GM21619 (cell line): Measurements from ENCODE around the gene TEX52.

Experiments used
- ATAC-seq: cut with Tn5 transposase; IDR thresholded peaks from one replicate; pipeline ENCODE4 v1.9.1; 2021; ENCODE audit not compliant: unreplicated experiment

TEX52 gene

DNA sequence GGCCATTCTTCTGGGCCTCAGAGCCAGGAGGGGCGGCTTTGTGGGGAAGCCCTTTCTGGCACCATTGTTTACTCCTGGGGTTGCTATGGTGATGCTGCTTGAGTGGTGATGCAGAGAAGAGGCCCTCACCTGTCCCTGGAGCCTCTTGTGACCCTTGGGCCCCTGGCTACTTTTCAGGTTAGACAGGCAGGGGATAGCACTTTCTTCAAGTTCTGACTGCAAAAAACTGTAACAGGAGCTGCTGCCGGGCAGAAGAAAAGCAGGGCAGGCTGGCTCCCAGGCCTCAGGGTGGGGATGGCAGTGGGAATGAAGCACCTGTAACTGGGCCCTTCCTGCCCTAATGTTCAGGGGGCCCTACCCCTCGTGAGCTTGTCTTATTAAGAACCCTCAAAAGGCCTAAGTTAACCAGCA, at the start of gene TEX52:
Gene TEX52 (minus strand): TSS at position 19 of the 411 bp plus-strand sequence. CDS start 13 bp downstream, at position 6.
- ATAC-seq = no peak

DNA sequence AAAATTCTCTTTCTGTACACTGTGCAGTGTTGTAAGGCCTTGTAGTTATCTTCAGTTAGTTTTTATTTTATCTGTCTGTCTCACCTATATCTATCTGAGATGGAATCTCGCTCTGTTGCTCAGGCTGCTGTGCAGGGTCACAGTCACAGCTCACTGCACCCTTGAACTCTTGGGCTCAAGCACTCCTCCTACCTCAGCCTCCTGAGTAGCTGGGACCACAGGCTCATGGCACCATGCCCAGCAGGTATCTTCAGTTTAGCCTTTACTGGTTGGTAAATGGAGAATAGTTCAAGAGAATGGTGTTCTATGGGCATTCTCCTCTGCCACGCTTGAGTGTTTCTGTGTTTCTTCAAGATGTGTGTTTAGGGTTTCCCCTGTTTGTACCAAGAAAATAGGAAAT, 47.4 kb upstream of the TEX52 start:
- ATAC-seq = no peak

DNA sequence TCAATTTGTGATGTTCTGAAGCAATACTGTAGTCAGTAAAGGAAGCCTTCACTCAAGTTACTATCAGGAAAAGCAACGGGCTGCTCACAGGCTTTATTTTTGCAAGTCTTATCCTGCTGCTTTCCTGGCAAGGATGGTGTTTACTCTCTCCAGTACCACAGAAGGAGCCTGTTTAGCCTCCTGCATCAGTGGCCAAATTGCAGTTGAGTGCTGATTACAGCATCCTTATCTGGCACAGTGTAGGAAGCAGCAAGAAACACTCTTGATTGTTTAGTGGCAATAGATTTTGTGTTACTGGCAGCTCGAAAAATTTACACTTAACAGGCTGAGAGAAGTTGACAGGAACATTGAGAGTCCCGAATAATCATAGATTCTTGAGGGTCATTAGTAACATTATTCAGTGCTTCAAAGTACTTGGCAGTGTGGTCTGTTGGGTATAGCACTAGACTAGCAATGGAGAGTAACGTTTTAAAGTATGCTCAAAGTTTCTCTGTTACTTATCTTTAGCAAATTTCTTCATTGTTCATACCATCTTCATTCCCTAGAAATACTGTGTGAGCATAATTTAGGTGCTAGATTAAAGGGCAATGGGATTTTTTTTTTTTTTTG, 45.5 kb upstream of the TEX52 start:
- ATAC-seq = no peak

DNA sequence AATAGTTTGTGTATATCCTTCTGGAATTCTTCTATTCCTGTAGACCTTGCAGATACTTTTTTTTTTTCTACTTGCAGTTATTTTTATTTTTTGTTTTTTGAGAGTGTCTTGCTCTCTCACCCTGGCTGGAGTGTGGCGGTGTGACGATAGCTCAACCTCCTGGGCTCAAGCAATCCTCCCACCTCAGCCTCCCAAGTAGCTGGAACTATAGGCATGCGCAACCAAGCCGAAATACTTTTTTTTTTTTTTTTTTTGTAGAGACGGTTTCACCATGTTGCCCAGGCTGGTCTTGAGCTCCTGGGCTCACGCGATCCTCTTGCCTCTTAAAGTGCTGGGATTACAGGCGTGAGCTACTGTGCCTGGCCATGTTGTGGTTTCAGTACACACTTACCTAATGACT, 43.8 kb upstream of the TEX52 start:
- no peak for ATAC-seq

DNA sequence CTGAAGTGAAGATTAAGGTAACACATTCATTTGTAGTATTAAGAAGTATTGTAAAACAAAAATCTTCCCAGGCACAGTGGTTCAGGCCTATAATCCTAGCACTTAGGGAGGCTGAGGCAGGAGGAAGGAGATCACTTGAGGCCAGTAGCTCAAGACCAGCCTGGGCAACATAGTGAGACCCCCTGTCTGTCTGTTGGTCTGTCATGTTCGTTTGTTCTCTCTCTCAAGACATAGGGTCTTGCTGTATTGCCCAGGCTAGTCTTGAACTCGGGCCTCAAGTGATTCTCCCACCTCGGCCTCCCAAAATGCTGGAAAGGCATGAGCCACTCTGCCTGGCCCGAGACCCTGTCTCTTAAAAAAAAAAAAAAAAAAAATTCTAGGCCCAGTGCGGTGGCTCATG, 40.6 kb upstream of the TEX52 start:
- ATAC-seq = no peak

DNA sequence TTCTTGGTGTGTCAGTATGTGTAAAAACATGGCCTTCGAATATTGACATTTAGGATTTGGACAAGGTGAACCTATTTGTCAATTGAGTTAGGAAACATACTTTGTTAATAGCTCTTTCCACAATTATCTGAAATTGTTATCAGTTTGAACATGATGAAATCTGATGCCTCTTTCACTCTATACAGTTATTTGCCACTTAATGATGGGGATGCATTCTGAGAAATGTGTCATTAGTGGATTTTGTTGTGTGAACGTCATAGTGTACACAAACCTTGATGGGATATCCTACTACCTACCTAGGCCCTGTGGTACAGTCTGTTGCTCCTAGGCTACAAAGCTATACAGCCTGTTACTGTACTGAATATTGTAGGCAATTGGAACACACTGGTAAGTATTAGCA, 38.7 kb upstream of the TEX52 start:
- no peak for ATAC-seq

DNA sequence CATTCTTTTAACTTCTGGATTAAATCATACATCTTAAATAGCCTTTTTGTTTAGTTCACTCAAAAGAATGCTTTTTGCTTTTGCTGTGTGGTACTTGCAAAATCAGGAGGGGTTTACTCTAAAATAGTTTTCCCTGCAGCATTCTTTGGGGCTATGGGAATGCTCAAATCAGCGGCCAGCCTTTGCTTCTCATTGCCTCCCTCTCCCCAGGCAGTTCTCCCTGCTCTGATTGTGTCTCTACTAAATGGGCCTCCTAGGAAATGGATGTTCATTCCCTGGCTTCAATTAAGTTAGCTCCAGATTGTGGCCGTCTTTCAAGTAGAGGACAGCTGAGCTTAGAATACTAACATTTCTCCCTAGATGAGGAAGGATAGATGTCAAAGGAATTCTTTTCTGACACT, 38.2 kb upstream of the TEX52 start:
- ATAC-seq = no peak

DNA sequence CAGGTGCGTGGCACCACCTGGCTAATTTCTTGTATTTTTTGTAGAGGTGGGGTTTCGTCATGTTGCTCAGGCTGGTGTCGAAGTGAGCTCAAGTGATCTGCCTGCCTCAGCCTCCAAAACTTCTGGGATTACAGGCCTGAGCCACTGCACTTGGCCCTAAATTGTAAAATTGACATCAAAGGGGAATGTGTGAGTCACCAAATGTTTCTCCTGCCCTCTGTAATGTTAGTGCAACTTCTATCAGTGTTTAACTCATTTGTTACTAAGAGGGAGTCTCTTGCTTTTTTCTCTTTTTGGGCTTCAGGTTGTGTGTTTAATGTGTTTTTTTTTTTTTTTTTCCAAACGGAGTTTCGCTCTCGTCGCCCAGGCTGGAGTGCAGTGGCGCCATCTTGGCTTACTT, 36.2 kb upstream of the TEX52 start:
- no peak for ATAC-seq

DNA sequence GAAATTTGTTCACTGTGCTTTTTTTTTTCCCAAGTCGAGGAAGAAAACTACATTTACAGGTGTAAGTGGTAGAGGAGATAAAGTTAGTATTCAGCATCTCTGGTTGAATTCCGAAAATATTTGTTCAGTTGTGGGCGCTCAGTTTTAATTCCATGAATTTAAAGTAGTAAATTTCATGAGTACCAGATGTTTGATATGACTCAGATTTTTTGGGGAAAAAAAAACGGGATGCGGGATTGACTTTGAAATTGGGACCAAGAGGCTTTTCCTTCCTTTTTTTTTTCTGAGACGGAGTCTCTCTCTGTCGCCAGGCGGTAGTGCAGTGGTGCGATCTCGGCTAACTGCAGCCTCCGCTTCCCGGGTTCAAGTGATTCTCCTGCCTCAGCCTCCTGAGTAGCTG, 35.4 kb upstream of the TEX52 start:
- ATAC-seq = no peak

DNA sequence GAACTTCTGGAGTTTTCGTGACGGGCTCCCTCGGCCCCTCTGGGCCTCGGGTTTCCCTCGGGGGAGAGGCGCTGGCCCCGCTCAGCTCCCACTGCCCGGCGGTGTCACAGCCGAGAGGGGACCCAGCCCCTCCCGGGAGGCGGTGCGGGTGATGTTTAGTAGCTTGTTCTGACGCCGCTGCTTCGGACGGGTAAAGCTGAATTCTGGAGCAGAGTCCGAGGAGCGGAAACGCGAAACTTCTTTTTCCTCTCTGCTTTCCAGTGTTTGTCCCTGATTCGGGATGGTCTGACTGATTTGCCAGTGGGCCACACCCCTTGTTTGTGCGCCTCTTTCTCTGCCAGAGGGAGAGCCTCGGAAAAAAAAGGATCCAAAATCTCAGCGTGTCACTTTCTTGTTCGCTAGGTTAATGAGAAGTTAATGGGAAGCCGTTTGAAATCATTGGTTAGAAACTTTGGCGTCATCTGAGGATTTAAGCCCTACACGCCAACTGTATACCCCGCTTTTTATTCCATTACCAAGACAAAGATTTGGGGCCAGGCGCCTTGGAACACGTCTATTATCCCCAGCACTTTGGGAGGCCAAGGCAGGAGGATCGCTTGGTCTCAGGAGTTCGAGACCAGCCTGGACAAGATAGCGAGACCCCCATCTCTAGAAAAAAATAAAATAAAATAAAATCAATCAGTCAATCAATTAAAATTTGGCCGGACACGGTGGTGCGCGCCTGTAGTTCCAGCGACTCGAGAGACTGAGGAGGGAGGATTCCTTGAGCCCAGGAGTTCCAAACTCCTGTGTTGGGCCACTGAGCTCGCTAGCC, 34.6 kb upstream of the TEX52 start:
- peak; percentile 2 for ATAC-seq

DNA sequence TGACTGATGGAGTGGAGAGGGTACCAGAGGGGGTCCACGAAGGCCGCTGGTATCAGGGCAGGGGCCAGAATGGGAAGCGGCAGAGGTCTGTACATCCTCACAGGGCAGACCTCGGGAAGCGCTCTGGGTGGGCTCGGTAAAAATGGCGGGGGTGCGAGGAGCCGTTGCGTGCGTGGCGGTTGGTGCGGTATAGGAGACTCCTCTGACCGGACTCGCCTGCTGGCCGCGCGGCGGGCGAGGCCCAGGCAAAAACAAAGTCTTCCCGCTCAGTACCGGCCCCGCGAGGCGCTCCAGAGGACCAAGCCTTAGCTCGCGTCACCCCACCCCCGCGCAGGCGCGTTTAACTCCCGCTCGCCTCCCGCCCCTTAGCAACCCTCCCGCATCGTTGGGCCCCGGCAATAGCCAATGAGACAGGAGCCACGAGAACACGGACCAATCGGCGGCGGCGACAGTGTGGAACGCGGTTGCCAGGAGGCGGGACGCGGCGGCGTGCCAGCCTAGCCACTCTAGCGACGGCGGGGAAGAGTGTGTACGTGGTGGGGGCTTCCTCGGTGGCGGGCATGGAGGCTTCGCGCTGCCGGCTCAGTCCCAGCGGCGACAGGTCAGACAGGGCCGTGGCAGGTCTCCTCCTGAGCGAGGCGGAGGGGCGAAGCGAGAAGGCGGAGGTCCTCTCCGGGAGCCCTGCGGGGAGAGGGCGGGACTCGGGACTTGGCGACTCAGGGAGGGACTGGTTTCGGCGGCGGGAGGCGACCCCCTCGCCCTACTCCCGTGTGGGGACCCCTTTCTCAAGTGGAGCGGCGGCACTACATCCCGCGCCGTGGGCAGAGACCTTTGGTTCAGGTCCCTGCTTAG, 33.8 kb upstream of the TEX52 start, which contains the start of gene TULP3:
Gene TULP3 (plus strand): TSS at position 504 of the 852 bp plus-strand sequence. CDS start 57 bp downstream, at position 561.
- ATAC-seq = peak; percentile 98

DNA sequence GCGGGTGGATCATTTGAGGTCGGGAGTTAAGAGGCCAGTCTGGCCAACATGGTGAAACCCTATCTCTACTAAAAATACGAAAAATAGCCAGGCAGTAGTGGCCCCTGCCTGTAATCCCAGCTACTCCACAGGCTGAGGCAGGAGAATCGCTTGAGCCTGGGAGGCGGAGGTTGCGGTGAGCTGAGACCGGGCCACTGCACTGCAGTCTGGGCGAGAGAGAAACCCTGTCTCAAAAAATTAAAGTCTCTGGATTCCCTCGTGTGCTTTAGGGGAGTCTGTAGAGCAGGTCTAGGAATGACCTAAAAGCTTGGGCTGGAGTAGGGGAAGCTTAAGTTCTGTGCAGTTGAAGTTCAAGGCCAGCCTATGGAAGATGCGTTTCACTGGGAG, 33.2 kb upstream of the TEX52 start:
- ATAC-seq = no peak

DNA sequence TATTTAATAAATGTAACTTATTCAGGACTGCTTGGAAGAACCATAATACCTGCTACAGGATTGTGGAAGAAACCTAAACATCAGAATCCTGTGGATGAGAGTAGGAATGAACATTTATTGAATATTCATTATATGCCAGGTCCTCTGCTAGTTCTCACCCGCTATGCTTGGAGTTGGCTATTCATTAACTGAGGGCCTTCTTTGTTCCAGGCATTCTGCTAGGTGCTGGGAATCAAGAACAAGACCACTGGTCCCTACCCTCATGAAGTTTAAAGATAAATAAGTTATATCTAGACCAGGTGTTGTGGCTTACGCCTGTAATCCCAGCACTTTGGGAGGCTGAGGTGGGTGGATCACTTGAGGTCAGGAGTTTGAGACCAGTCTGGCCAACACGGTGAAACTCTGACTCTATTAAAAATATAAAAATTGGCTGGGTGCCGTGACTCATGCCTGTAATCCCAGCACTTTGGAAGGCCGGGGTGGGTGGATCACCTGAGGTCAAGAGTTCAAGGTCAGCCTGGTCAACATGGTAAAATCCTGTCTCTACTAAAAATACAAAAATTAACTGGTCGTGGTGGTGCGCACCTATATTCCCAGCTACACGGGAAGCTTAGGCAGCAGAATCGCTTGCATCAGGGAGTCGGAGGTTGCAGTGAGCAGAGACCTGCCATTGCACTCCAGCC, 30.1 kb upstream of the TEX52 start:
- ATAC-seq = no peak

DNA sequence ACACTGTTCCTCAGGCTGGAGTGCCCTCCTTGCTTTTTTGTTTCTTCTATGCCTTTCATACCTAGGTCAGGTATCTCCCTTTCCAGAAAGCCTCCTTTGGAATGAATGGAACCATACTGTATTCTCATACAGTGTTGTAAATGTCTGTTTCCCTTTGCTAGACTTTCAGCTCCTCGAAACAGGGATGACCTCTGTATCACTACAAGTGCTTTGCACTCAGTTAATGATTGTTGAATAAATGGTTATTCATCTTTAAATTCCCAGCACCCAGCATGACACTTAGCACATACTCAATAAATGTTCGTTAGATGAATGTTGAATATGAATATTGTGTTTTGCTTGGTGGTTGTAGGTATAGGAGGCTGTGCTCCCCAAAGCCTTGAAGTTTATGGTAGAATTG, 28.0 kb upstream of the TEX52 start:
- ATAC-seq = no peak

DNA sequence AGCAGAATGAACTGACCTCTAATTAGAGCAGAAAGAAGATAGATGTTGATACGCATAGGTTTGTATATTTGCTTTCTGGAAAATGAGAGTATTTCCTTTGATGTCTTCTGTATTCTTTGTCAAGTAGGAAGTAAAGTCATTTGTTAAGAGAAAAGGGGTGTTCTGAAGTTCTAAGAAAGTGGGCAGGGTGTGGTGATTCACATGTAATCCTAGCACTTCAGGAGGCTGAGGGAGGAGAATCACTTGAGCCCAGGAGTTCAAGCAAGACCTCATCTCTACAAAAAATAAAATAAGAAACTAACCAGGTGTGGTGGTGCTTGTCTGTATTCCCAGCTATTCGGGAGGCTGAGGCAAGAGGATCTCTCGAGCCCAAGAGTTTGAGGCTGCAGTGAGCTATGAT, 23.0 kb upstream of the TEX52 start:
- ATAC-seq = no peak

DNA sequence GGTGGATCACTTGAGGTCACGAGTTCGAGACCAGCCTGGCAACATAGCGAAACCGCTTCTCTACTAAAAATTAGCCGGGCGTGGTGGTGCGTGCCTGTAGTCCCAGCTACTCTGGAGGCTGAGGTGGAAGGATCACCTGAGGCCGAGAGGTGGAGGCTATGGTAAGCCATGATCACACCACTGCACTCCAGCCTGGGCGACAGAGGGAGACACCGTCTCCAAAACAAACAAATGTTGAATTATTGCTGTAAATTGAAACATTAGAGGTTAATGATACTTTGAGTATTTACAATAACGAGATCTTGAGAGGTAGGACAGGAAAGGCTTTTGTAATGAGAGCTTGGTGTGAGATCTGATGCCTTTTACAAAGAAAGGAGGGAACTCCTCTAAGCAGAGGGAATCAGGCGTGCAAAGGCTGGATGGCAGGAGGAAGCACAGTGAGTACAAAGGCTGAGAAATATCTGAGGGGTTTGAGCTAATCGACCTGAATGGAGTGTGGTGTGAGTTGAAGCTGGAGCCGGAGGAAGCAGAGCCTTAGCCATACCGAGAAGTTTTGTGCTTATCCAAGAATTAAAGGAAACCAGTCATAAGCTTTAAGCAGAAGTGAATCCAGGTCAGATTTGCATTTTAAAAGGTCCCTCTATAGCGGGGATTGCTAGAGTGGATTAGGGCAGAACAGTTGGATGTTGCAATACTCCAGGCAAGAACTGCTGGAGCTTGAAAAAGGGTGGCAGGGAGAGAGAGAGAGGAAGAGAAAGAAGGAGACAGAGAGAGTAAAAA, 21.3 kb upstream of the TEX52 start:
- no peak for ATAC-seq

DNA sequence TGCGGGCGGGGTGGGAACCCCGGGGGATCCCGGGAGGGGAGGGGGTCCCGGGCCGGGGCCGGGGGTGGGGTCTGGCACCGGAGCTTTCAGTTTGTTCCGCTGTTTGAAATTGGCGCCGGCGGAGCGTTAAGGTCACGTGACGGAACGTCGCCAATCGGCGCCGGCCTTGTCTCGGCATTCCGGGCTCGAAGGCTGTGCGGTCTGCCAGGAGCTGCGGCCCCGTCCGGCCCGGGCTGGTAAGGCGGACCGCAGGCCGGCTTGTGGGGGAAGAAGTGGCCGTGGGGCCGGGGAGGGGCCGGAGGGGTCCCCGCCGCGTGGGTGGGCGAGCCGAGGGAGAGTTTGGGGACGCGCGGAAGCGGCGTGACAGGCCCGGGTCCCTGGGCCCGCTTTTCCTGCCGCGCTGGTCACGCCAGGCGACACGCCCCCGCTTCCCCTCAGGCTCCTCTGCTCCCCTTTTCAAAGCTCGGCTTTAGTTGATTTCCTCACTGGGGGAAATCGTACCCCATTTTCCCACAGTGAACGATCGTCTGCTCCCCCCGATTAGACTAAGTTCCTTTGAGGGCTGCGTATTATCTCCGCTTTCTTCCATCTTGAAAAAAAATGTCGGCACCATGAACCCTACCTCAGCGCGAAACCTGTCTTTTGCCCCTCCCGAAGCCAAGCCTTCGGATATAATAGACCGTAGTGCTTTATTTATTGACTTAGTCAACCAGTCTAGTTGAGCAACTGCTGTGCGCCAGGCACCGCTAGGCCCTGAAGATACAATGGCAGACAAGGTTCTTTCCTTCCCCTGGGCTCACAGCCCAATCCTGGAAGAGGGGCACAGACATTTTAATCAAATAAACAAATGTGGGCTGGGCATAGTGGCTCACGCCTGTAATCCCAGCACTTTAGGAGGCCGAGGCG, 20.5 kb upstream of the TEX52 start, which contains the start of the genes FOXM1 and RHNO1:
Gene FOXM1 (minus strand): TSS at position 128 of the 906 bp plus-strand sequence. CDS start 2,696 bp downstream, outside the sequence.
Gene RHNO1 (plus strand): TSS at position 177 of the 906 bp plus-strand sequence. CDS start 8,144 bp downstream, outside the sequence.
- peak; percentile 66 for ATAC-seq

DNA sequence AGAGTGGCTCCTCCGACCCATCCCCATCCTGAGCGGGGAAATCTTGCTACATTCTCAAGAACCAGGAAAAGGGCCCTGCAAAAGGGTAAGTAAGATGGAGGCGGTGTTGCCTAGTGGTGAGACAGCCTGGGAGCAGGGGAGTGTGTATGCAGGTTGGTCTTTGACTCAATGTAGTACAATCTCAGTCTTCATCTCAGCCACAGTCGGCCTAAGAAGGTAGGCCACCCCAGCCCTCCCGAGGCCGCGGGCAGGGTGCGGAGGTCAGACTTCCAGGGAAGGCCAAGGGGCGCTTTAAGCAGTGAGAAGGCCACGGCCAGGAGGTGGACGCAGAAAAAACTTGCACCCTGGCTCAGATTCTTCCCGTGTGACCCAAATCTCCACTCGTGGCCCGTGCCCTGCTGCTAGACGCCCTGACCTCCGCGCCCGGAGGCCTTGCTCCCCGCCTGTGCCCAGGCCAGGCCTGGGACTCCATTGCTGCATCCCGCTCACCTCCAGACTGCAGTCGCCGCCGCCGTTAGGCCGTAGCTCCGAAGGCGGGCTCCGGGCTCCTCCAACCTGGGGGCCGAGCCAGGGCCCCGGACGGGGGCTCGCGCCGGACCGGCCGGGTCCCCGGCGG, 19.7 kb upstream of the TEX52 start:
- peak; percentile 39 for ATAC-seq
